ENCODE results near the gene TTC39C.

TTC39C gene

GRCh38 chr18:23995180-23995579 is 19.4 kb upstream of the TTC39C start:
- no peak for TF ChIP-seq REST (IDR thresholded peaks at IDR 0.05; ENCODE audit: insufficient replicate concordance, low read depth)

GRCh38 chr18:23998018-23998417 is 16.5 kb upstream of the TTC39C start:
- no peak for DNase-seq (ENCODE audit: low read depth in 1 of 2, low spot score in 1 of 2)
- Histone ChIP-seq H3K27ac (replicated peaks) (no peak overlapping the region), H3K4me3 (replicated peaks; ENCODE audit: insufficient read depth, low read length) (no peak overlapping the region), H3K27me3 (ENCODE audit: insufficient read depth, poor library complexity, severe bottlenecking) (no peaks in the 10 kb centered on the region)
- TF ChIP-seq CTCF (IDR thresholded peaks at IDR 0.05; ENCODE audit: insufficient read depth, low read length) (no peak), REST (IDR thresholded peaks at IDR 0.05; ENCODE audit: insufficient replicate concordance, low read depth) (no peak), POLR2AphosphoS5 (IDR thresholded peaks at IDR 0.05; ENCODE audit: low read depth) (no peak), GABPA (IDR thresholded peaks at IDR 0.05; ENCODE audit: low read depth) (no peak), SPI1 (IDR thresholded peaks at IDR 0.05; ENCODE audit: borderline replicate concordance, low read depth) (no peak)

More at GRCh38 chr18:23995180-23995579, 19.4 kb upstream of the TTC39C start:
- Histone ChIP-seq H3K4me3 (replicated peaks; ENCODE audit: insufficient read depth, low read length) (no peak overlapping the region), H3K27ac (replicated peaks) (no peak overlapping the region), H3K27me3 (ENCODE audit: insufficient read depth, poor library complexity, severe bottlenecking) (no peaks in the 10 kb centered on the region)
- DNase-seq (ENCODE audit: low read depth in 1 of 2, low spot score in 1 of 2), result no peak

- no peak for TF ChIP-seq REST (IDR thresholded peaks at IDR 0.05; ENCODE audit: insufficient replicate concordance, low read depth)
- no peak for TF ChIP-seq GABPA (IDR thresholded peaks at IDR 0.05; ENCODE audit: low read depth)
- TF ChIP-seq POLR2AphosphoS5 (IDR thresholded peaks at IDR 0.05; ENCODE audit: low read depth), result no peak
- no peak for TF ChIP-seq CTCF (IDR thresholded peaks at IDR 0.05; ENCODE audit: insufficient read depth, low read length)
- no peak for TF ChIP-seq SPI1 (IDR thresholded peaks at IDR 0.05; ENCODE audit: borderline replicate concordance, low read depth)
- no peak for DNase-seq (ENCODE audit: low read depth in 1 of 2, low spot score in 1 of 2)
- no peak overlapping the region for H3K27ac ChIP-seq (replicated peaks)
- H3K27me3 ChIP-seq (ENCODE audit: insufficient read depth, poor library complexity, severe bottlenecking), result no peaks in the 10 kb centered on the region
- H3K4me3 ChIP-seq (replicated peaks; ENCODE audit: insufficient read depth, low read length), result no peak overlapping the region
Observed at GRCh38 chr18:23998820-23999219, 15.7 kb upstream of the TTC39C start.
